Measurements from ENCODE around the gene HMGB3.
"Not testable (repeated sequence)": the region's sequence is repeated elsewhere in the genome, so short reads cannot be mapped to it uniquely, and the experiment has no call there.

The HMGB3 gene

DNA sequence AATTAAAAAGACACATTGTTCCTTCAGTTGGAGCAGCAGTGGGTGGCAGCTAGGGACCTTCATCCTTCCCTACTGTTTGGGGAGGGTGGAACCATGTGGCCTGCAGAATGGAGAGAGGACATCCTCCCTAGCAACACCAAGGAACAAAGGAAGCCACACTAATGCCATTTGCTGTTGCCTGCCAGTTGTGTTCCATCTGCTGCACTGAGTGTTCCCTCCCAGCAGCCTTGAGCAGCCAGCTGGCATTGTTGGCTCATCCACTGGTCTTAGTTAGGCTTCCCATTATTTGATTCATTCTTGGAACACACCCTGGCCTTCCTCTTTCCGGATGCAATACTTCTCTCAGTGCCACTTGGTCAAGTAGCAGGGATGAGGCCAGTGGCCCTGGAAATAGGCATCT is 25.0 kb upstream of the HMGB3 start:
- WGBS = 84% methylated on average over 1 of the region's 1 CpG
- H3K4me1 ChIP-seq (ENCODE audit: insufficient read depth, low read length) = no peaks in the 10 kb centered on the region
- H3K9ac ChIP-seq (ENCODE audit: low read depth, low read length) = no peak overlapping the region
- H3K4me3 ChIP-seq (ENCODE audit: low read length) = no peak overlapping the region
- no peaks in the 10 kb centered on the region for H3K36me3 ChIP-seq (ENCODE audit: insufficient read depth, low read length)
- no peaks in the 10 kb centered on the region for H3K27me3 ChIP-seq (ENCODE audit: insufficient read depth, low read length)
- no peaks in the 10 kb centered on the region for H3K9me3 ChIP-seq (ENCODE audit: insufficient read depth, low read depth, low read length)
- no peak overlapping the region for H3K27ac ChIP-seq (ENCODE audit: low read depth, low read length)

DNA sequence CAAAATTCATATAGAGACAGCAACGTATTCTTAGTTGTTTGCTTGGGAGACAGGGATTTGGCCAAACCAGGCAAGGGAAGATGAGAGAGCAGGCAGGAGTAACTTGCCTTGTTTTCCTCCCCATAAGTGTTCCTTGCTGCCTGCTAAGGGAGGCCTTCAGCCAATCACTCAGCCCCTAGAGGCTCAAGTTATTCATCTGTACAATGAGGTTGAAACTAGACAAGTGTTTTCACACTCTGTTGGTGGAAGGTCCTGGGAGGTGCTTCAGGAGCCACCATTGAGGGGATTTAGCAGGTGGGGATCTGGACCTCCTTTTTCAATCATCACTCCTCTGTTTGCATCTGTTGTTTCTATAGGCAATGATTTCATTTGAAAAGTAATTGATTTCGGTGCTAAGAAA is 23.6 kb upstream of the HMGB3 start:
- H3K4me3 ChIP-seq (ENCODE audit: low read length) = no peak overlapping the region
- 95% methylated on average over 2 of the region's 2 CpGs for WGBS
- H3K27me3 ChIP-seq (ENCODE audit: insufficient read depth, low read length) = no peaks in the 10 kb centered on the region
- H3K9me3 ChIP-seq (ENCODE audit: insufficient read depth, low read depth, low read length) = no peaks in the 10 kb centered on the region
- H3K9ac ChIP-seq (ENCODE audit: low read depth, low read length) = no peak overlapping the region
- H3K36me3 ChIP-seq (ENCODE audit: insufficient read depth, low read length) = no peaks in the 10 kb centered on the region
- no peaks in the 10 kb centered on the region for H3K4me1 ChIP-seq (ENCODE audit: insufficient read depth, low read length)
- no peak overlapping the region for H3K27ac ChIP-seq (ENCODE audit: low read depth, low read length)

GRCh38 chrX:150961631-150962030 is 21.5 kb upstream of the HMGB3 start:
- WGBS = 92% methylated on average over 7 of the region's 7 CpGs

GRCh38 chrX:150964416-150964815 is 18.7 kb upstream of the HMGB3 start:
- not testable (repeated sequence) for H3K9ac ChIP-seq (ENCODE audit: low read depth, low read length); H3K27ac ChIP-seq (ENCODE audit: low read depth, low read length); H3K36me3 ChIP-seq (ENCODE audit: insufficient read depth, low read length); H3K9me3 ChIP-seq (ENCODE audit: insufficient read depth, low read depth, low read length); H3K4me1 ChIP-seq (ENCODE audit: insufficient read depth, low read length); H3K4me3 ChIP-seq (ENCODE audit: low read length); H3K27me3 ChIP-seq (ENCODE audit: insufficient read depth, low read length)
- WGBS = 95% methylated on average over 12 of the region's 12 CpGs

More at GRCh38 chrX:150961631-150962030, 21.5 kb upstream of the HMGB3 start:
- Histone ChIP-seq H3K4me3 (ENCODE audit: low read length) (no peak overlapping the region), H3K27ac (ENCODE audit: low read depth, low read length) (no peak overlapping the region), H3K27me3 (ENCODE audit: insufficient read depth, low read length) (no peaks in the 10 kb centered on the region), H3K9me3 (ENCODE audit: insufficient read depth, low read depth, low read length) (no peaks in the 10 kb centered on the region), H3K36me3 (ENCODE audit: insufficient read depth, low read length) (no peaks in the 10 kb centered on the region), H3K4me1 (ENCODE audit: insufficient read depth, low read length) (no peaks in the 10 kb centered on the region), H3K9ac (ENCODE audit: low read depth, low read length) (no peak overlapping the region)

DNA sequence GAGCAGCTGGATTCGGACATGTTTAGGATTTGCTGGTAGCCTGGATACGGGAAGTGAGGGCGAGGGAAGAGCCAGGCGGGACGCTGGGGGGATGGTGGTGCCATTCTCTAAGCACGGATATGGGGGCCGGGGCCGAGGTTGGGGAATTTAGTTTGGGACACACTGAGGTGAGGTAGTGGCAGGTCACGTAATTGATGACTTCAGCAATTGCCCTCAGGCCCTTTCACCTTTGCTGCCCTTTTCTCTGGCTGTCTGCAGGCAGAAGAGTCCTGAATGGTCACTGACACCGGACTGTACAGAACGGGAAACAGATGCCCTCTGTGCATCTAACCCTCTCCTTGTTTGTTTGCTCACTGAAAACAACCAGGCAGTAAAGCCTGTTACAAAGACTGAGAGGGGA is 16.9 kb upstream of the HMGB3 start:
- Histone ChIP-seq H3K4me3 (ENCODE audit: low read length) (no peak overlapping the region), H3K4me1 (ENCODE audit: insufficient read depth, low read length) (no peaks in the 10 kb centered on the region), H3K9me3 (ENCODE audit: insufficient read depth, low read depth, low read length) (no peaks in the 10 kb centered on the region), H3K36me3 (ENCODE audit: insufficient read depth, low read length) (no peaks in the 10 kb centered on the region), H3K9ac (ENCODE audit: low read depth, low read length) (no peak overlapping the region), H3K27me3 (ENCODE audit: insufficient read depth, low read length) (no peaks in the 10 kb centered on the region), H3K27ac (ENCODE audit: low read depth, low read length) (no peak overlapping the region)
- WGBS = 51% methylated on average over 11 of the region's 11 CpGs

- Histone ChIP-seq H3K36me3 (ENCODE audit: insufficient read depth, low read length) (no peaks in the 10 kb centered on the region), H3K9me3 (ENCODE audit: insufficient read depth, low read depth, low read length) (no peaks in the 10 kb centered on the region), H3K9ac (ENCODE audit: low read depth, low read length) (no peak overlapping the region), H3K4me1 (ENCODE audit: insufficient read depth, low read length) (no peaks in the 10 kb centered on the region), H3K27me3 (ENCODE audit: insufficient read depth, low read length) (no peaks in the 10 kb centered on the region), H3K27ac (ENCODE audit: low read depth, low read length) (no peak overlapping the region), H3K4me3 (ENCODE audit: low read length) (no peak overlapping the region)
- WGBS = 82% methylated on average over 3 of the region's 3 CpGs
Observed at GRCh38 chrX:150966742-150967141, 16.4 kb upstream of the HMGB3 start.

GRCh38 chrX:150967786-150968185 is 15.3 kb upstream of the HMGB3 start:
- Histone ChIP-seq H3K4me1 (ENCODE audit: insufficient read depth, low read length) (no peaks in the 10 kb centered on the region), H3K27ac (ENCODE audit: low read depth, low read length) (no peak overlapping the region), H3K9me3 (ENCODE audit: insufficient read depth, low read depth, low read length) (no peaks in the 10 kb centered on the region), H3K9ac (ENCODE audit: low read depth, low read length) (no peak overlapping the region), H3K4me3 (ENCODE audit: low read length) (no peak overlapping the region), H3K36me3 (ENCODE audit: insufficient read depth, low read length) (no peaks in the 10 kb centered on the region), H3K27me3 (ENCODE audit: insufficient read depth, low read length) (no peaks in the 10 kb centered on the region)
- 81% methylated on average over 10 of the region's 10 CpGs for WGBS

DNA sequence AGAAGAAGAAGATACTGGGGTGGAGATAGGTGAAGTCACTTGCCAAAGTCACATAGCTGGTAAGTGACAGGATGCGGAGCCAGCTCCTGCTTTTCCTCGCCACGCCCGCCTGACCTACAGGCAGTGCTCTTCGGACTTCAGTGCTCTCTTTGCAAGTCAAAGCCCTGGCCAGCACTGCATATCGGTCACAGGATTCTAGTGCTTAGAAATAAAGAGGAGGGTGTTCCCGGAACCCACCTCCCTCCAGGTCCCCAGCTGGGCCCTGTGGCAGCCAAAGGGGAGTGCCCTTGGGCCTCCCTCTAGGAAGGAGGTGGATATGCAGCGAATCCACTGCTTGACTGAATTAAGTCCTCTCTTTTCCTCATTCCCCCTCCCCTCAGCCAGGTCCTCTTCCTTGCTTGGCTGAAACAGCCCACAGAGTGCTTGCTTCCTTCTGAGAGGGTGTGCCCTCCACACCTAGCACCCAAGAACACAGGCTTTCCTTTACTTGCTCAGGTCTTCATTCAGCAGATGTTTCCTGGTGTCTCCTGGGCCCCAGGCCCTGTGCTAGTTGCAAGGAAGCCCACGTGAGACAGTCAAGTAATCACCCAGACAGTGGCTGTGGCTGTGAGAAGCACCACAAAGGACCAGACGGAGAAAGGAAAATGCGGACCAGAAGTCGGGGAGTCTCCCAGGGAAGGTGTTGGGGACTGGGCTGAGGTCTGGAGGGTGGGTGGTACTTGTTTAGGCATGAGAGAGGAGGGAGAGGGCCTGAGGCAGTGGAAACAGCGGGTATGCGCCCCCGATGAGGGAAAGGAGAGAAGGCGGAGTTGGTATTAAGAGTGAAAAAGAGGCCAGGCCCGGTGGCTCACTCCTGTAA is 14.0 kb upstream of the HMGB3 start:
- H3K4me1 ChIP-seq (ENCODE audit: insufficient read depth, low read length) = no peaks in the 10 kb centered on the region
- no peak overlapping the region for H3K9ac ChIP-seq (ENCODE audit: low read depth, low read length)
- no peaks in the 10 kb centered on the region for H3K36me3 ChIP-seq (ENCODE audit: insufficient read depth, low read length)
- H3K27me3 ChIP-seq (ENCODE audit: insufficient read depth, low read length) = no peaks in the 10 kb centered on the region
- no peaks in the 10 kb centered on the region for H3K9me3 ChIP-seq (ENCODE audit: insufficient read depth, low read depth, low read length)
- H3K27ac ChIP-seq (ENCODE audit: low read depth, low read length) = peak overlapping the region; percentile 7; the same call in 1 of the 2 replicates
- WGBS = 27% methylated on average over 17 of the region's 17 CpGs
- no peak overlapping the region for H3K4me3 ChIP-seq (ENCODE audit: low read length)

DNA sequence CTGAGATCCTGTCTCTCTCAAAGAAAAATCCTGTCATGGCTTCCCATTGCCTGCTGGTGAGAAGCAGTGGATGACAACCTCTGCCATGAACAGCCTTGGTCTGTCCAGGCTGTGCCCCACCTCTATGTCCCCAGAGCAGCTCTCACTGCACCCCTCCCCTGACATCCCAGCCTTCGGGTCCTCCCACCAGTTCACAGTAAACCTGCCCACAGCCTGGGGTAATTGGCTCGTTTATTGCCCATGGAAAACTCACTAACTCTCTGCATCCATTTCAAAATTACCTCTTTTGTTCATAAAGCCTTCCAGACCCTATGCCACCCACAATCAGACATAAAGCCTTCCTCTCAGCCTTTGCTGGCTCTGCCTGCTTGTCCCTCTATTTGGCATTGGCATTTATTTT is 10.7 kb upstream of the HMGB3 start:
- no peak overlapping the region for H3K4me3 ChIP-seq (ENCODE audit: low read length)
- H3K9ac ChIP-seq (ENCODE audit: low read depth, low read length) = no peak overlapping the region
- no peaks in the 10 kb centered on the region for H3K27me3 ChIP-seq (ENCODE audit: insufficient read depth, low read length)
- H3K9me3 ChIP-seq (ENCODE audit: insufficient read depth, low read depth, low read length) = no peaks in the 10 kb centered on the region
- WGBS = 85% methylated on average over 2 of the region's 2 CpGs
- H3K27ac ChIP-seq (ENCODE audit: low read depth, low read length) = no peak overlapping the region
- H3K36me3 ChIP-seq (ENCODE audit: insufficient read depth, low read length) = no peaks in the 10 kb centered on the region
- no peaks in the 10 kb centered on the region for H3K4me1 ChIP-seq (ENCODE audit: insufficient read depth, low read length)

GRCh38 chrX:150975655-150976390 is 7.3 kb upstream of the HMGB3 start:
- WGBS = 91% methylated on average over 24 of the region's 33 CpGs
- no peaks in the 10 kb centered on the region for H3K4me1 ChIP-seq (ENCODE audit: insufficient read depth, low read length)
- H3K9ac ChIP-seq (ENCODE audit: low read depth, low read length) = no peak overlapping the region
- H3K27me3 ChIP-seq (ENCODE audit: insufficient read depth, low read length) = no peaks in the 10 kb centered on the region
- H3K27ac ChIP-seq (ENCODE audit: low read depth, low read length) = no peak overlapping the region
- H3K9me3 ChIP-seq (ENCODE audit: insufficient read depth, low read depth, low read length) = no peaks in the 10 kb centered on the region
- no peak overlapping the region for H3K4me3 ChIP-seq (ENCODE audit: low read length)
- no peaks in the 10 kb centered on the region for H3K36me3 ChIP-seq (ENCODE audit: insufficient read depth, low read length)

- no peak overlapping the region for H3K27ac ChIP-seq (ENCODE audit: low read depth, low read length)
- no peaks in the 10 kb centered on the region for H3K4me1 ChIP-seq (ENCODE audit: insufficient read depth, low read length)
- peaks cover 9% of the 10 kb centered on the region; the same call in 1 of the 2 replicates for H3K27me3 ChIP-seq (ENCODE audit: insufficient read depth, low read length)
- no peak overlapping the region for H3K4me3 ChIP-seq (ENCODE audit: low read length)
- H3K9me3 ChIP-seq (ENCODE audit: insufficient read depth, low read depth, low read length) = no peaks in the 10 kb centered on the region
- no peaks in the 10 kb centered on the region for H3K36me3 ChIP-seq (ENCODE audit: insufficient read depth, low read length)
- WGBS = 92% methylated on average over 24 of the region's 25 CpGs
- no peak overlapping the region for H3K9ac ChIP-seq (ENCODE audit: low read depth, low read length)
Observed at GRCh38 chrX:150977411-150978162, 5.5 kb upstream of the HMGB3 start.
